Natural killer cell (primary cell): ENCODE data around the gene TRIM28. TPM values are rescaled to one million over a fixed set of nuclear protein-coding genes. Genes with fewer than 3 reads are reported as not detected.

Experiments used
- ATAC-seq, 3 donors: fragments of 150-1000 bp in 2 of 3; fragments of 200-7000 bp in 1 of 3; cut with Tn5 transposase; 1 replicate in 1 of 3; 2 replicates in 2 of 3; pipeline ENCODE4 v1.10.0; 2021; ENCODE audit warnings: mild to moderate bottlenecking in 2 of 3, moderate library complexity in 2 of 3
- DNase-seq, 2 donors: peaks; one replicate each; pipeline versions ENCODE4 v3.0.0 to v3.0.0-alpha.2; 2013 to 2021; ENCODE audit warnings: mixed read lengths in 1 of 2
- H3K27ac ChIP-seq: one replicate; pipeline ENCODE4 v1.5.1; 2013; ENCODE audit warnings: mild to moderate bottlenecking, low read length
- H3K27me3 ChIP-seq: one replicate; pipeline ENCODE4 v1.6.1; 2013; ENCODE audit warnings: low read length; ENCODE audit not compliant: control insufficient read depth, insufficient read depth
- H3K36me3 ChIP-seq: one replicate; pipeline ENCODE4 v1.6.1; 2013; ENCODE audit warnings: low read length; ENCODE audit not compliant: control insufficient read depth, insufficient read depth
- H3K4me1 ChIP-seq: one replicate; pipeline ENCODE4 v1.6.1; 2013; ENCODE audit warnings: low read length; ENCODE audit not compliant: control insufficient read depth, insufficient read depth
- H3K4me3 ChIP-seq: one replicate; pipeline ENCODE4 v1.5.1; 2013; ENCODE audit warnings: low read length
- H3K9me3 ChIP-seq: one replicate; pipeline ENCODE4 v1.6.1; 2013; ENCODE audit warnings: low read length; ENCODE audit not compliant: control insufficient read depth, insufficient read depth
- H3K27ac Mint-ChIP-seq, 2 donors: one replicate each; pipeline ENCODE4 v1.8.0; 2022; ENCODE audit warnings: mild to moderate bottlenecking in 2 of 2, mixed read lengths in 2 of 2, moderate library complexity in 1 of 2
- H3K27me3 Mint-ChIP-seq, 2 donors: one replicate each; pipeline ENCODE4 v1.8.0; 2022; ENCODE audit warnings: low read depth in 2 of 2, mixed read lengths in 2 of 2
- H3K36me3 Mint-ChIP-seq: one replicate; pipeline ENCODE4 v1.8.0; 2022; ENCODE audit warnings: mixed read lengths
- H3K4me1 Mint-ChIP-seq, 2 donors: one replicate each; pipeline ENCODE4 v1.8.0; 2022; ENCODE audit warnings: mixed read lengths in 2 of 2
- H3K4me3 Mint-ChIP-seq: one replicate; pipeline ENCODE4 v1.8.0; 2022; ENCODE audit warnings: mild to moderate bottlenecking, moderate library complexity, mixed read lengths
- H3K9me3 Mint-ChIP-seq, 2 donors: one replicate each; pipeline ENCODE4 v1.8.0; 2022; ENCODE audit warnings: mixed read lengths in 2 of 2
- WGBS: methylation state at CpG from one replicate; pipeline ENCODE4 v1.1.7; 2013; ENCODE audit warnings: missing lambda C conversion rate; ENCODE audit not compliant: insufficient coverage; 5-methylcytosine and 5-hydroxymethylcytosine counted together
- intact Hi-C: fragments of 100-400 bp; cut with micrococcal nuclease; formaldehyde crosslinking; loops from one replicate; pipeline ENCODE4 v1.14.2; 2022
- total RNA-seq, 4 donors: library from RNA; stranded (reverse); fragments of 120-200 nt in 1 of 4; gene quantifications; one replicate each; pipeline versions ENCODE4 v1.2.3 to v1.2.4, GENCODE V29; 2013 to 2022
- TF ChIP-seq, protein P1 (sequence below): fragments of 200-600 bp; IDR thresholded peaks from one replicate; pipeline ENCODE4 v1.8.0; 2022; ENCODE audit warnings: antibody characterized with exemption

The TRIM28 gene
- total RNA-seq, 3 donors from 2014 or later (not counting 1 experiment from before 2014, with no cell fraction given) = 330 to 451 (median 408) TPM

DNA sequence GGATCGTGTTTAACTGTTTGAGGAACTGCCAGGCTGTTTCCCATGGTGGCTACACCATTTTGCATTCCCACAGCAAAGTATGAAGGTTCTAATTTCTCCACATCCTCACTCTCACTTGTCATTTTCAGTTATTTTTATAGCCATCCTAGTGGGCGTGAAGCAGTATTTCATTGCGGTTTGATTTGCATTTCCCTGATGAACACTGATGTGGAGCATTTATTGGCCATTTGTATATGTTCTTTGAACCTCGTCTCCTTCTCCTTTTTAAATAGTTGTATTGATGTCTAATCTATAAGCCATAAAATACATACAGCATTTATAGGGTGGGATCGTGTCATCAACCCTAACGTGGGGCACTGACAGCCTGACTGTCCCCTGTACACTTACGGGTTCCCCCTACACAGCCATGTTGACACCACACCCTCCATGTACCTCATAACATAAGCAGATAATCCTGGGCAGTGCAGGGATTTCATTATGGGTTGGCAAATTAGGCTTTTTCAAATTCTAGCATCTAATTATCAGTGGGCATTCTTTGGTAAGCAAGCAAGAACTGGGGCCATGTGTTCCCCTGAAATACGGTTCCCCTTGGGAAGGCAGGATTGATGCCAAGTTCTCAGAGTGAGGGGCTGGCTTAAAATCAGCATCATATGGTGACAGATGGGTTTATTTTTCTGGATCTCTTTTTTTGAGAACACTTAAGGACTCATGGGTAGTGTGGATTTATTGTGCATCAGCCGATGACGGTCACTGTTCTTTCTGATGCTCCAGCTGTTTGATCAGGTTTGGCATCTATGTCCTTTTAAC lies 12.6 kb upstream of the TRIM28 start:
- no peak for DNase-seq
- Histone ChIP-seq H3K4me1 (no peaks in the 10 kb centered on the region), H3K27ac (no peak overlapping the region), H3K36me3 (no peaks in the 10 kb centered on the region), H3K9me3 (no peaks in the 10 kb centered on the region), H3K27me3 (no peaks in the 10 kb centered on the region), H3K4me3 (no peak overlapping the region)
- intact Hi-C loops = no loop called here
- H3K4me3 Mint-ChIP-seq = no peak overlapping the region
- no peaks in the 10 kb centered on the region for H3K4me1 Mint-ChIP-seq
- H3K9me3 Mint-ChIP-seq = no peaks in the 10 kb centered on the region
- no peak overlapping the region for H3K27ac Mint-ChIP-seq
- no peaks in the 10 kb centered on the region for H3K36me3 Mint-ChIP-seq
- WGBS = 85% methylated on average over 7 of the region's 10 CpGs
- no peak for ATAC-seq
- TF ChIP-seq, protein P1, sequence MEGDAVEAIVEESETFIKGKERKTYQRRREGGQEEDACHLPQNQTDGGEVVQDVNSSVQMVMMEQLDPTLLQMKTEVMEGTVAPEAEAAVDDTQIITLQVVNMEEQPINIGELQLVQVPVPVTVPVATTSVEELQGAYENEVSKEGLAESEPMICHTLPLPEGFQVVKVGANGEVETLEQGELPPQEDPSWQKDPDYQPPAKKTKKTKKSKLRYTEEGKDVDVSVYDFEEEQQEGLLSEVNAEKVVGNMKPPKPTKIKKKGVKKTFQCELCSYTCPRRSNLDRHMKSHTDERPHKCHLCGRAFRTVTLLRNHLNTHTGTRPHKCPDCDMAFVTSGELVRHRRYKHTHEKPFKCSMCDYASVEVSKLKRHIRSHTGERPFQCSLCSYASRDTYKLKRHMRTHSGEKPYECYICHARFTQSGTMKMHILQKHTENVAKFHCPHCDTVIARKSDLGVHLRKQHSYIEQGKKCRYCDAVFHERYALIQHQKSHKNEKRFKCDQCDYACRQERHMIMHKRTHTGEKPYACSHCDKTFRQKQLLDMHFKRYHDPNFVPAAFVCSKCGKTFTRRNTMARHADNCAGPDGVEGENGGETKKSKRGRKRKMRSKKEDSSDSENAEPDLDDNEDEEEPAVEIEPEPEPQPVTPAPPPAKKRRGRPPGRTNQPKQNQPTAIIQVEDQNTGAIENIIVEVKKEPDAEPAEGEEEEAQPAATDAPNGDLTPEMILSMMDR = no peak
- H3K27me3 Mint-ChIP-seq = peaks cover 0 to 2% of the 10 kb centered on the region in 2 donors

DNA sequence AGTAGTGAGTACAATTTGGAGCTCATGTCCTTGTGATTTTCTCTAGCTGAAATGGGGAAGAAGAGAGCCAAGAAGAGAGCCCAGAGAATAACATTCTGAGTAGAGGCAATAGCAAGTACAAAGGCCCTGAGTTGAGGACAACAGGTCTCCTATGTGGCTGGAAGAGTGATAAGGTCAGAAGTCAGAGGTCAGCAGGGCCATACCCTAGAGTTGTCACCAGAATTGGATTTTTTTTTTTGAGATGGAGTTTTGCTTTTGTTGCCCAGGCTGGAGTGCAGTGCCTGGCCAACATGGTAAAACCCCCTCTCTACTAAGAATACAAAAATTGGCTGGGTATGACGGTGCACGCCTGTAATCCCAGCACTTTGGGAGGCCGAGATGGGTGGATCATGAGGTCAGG lies 8.0 kb upstream of the TRIM28 start:
- Mint-ChIP-seq H3K4me1 (peaks cover 0 to 11% of the 10 kb centered on the region in 2 donors), H3K4me3 (no peak overlapping the region), H3K36me3 (no peaks in the 10 kb centered on the region), H3K27me3 (peaks cover 0 to 13% of the 10 kb centered on the region in 2 donors), H3K9me3 (no peaks in the 10 kb centered on the region), H3K27ac (no peak overlapping the region)
- intact Hi-C loops = no loop called here
- Histone ChIP-seq H3K4me3 (no peak overlapping the region), H3K27me3 (peaks cover 9% of the 10 kb centered on the region), H3K27ac (no peak overlapping the region), H3K4me1 (peaks cover 14% of the 10 kb centered on the region), H3K36me3 (no peaks in the 10 kb centered on the region), H3K9me3 (no peaks in the 10 kb centered on the region)
- DNase-seq (no peak), ATAC-seq (no peak)
- TF ChIP-seq, protein P1 = no peak
- 100% methylated on average over 2 of the region's 3 CpGs for WGBS

DNA sequence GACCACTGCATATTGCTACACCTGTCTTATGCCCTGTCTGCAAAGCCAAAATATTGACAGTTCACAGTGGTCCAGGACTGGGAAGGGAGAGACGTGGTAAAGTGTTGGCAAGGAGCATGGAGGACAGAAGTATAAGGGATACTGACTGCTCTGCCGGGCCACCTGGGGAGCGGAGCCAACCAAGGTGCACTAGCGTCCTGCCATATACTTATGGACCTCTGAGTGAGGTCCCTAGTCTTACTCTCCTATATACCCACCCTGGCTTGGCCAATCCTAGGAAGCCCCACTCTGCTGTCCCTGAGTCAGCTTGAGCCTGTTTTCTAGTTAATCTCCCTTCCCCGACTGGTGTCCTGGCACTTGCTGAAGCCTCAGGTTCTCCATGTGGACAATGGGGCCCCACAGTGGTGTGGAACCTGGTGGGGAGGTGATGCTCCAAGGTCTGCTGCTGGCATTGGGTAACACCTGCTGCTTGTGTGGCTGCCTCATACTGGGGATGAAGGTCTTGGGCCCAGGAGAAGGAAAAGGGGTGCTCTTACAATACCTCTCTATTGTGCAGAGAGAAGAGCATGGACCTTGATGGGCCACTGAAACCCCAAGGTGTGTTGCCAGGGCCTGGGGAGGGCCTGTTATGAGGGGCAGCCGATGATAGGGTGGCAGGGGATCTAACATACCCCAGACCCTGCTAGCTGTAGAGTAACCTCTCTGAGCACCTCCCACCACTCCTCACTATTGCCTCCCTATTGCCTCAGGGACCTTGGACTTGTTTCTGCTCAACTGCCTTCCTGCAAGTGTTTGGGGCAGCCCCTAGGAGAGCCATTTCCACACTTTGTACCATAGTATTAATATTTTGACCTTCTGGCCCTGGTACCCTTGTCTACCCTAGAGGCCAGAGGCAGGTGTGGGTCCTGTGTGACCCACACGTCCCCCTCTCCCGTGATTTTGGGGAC lies 6.7 kb upstream of the TRIM28 start:
- no peaks in the 10 kb centered on the region for H3K36me3 ChIP-seq
- Mint-ChIP-seq H3K4me3 (no peak overlapping the region), H3K9me3 (no peaks in the 10 kb centered on the region), H3K27me3 (peaks cover 0 to 13% of the 10 kb centered on the region in 2 donors), H3K27ac (no peak overlapping the region), H3K4me1 (peaks cover 0 to 11% of the 10 kb centered on the region in 2 donors), H3K36me3 (no peaks in the 10 kb centered on the region)
- peaks cover 14% of the 10 kb centered on the region for H3K4me1 ChIP-seq
- DNase-seq (no peak), ATAC-seq (no peak)
- intact Hi-C loops = no loop called here
- H3K27ac ChIP-seq = no peak overlapping the region
- no peaks in the 10 kb centered on the region for H3K9me3 ChIP-seq
- TF ChIP-seq, protein P1 = no peak
- WGBS = 93% methylated on average over 8 of the region's 8 CpGs
- no peak overlapping the region for H3K4me3 ChIP-seq
- peaks cover 9% of the 10 kb centered on the region for H3K27me3 ChIP-seq
